Thymus (tissue), 11 donors: ENCODE measurements around the gene FAM120B. TPM values are rescaled to one million over a fixed set of nuclear protein-coding genes. Genes with fewer than 3 reads are reported as not detected.

Experiments used
- DNase-seq, 9 donors: peaks; one replicate each; pipeline ENCODE4 v3.0.0-alpha.2; 2013; ENCODE audit warnings: low spot score in 9 of 9, low read depth in 6 of 9, missing footprints in 1 of 9
- H3K27ac ChIP-seq, 2 donors: one replicate each; pipeline ENCODE4 v1.5.1; 2013; ENCODE audit warnings: control low read depth in 1 of 2, low read depth in 1 of 2, low read length in 1 of 2, mild to moderate bottlenecking in 1 of 2, moderate library complexity in 1 of 2
- H3K27me3 ChIP-seq, 2 donors: one replicate each; pipeline ENCODE4 v1.5.1; 2013; ENCODE audit warnings: low read length in 1 of 2; ENCODE audit not compliant: control insufficient read depth in 2 of 2, insufficient read depth in 1 of 2
- H3K36me3 ChIP-seq, 2 donors: one replicate each; pipeline ENCODE4 v1.5.1; 2013; ENCODE audit warnings: low read length in 1 of 2, mild to moderate bottlenecking in 1 of 2, moderate library complexity in 1 of 2; ENCODE audit not compliant: control insufficient read depth in 2 of 2, insufficient read depth in 2 of 2
- H3K4me1 ChIP-seq, 2 donors: one replicate each; pipeline ENCODE4 v1.5.1; 2013; ENCODE audit warnings: low read length in 2 of 2; ENCODE audit not compliant: control insufficient read depth in 2 of 2, insufficient read depth in 2 of 2
- H3K4me3 ChIP-seq, 2 donors: one replicate each; pipeline ENCODE4 v1.5.1; 2013; ENCODE audit warnings: low read length in 2 of 2, control low read depth in 1 of 2, mild to moderate bottlenecking in 1 of 2
- H3K9me3 ChIP-seq, 2 donors: one replicate each; pipeline ENCODE4 v1.5.1; 2013; ENCODE audit warnings: low read length in 1 of 2, mild to moderate bottlenecking in 1 of 2; ENCODE audit not compliant: control insufficient read depth in 2 of 2, insufficient read depth in 1 of 2
- WGBS: extraction: QIAGEN DNeasy Blood & Tissue Kit; methylation state at CpG from one replicate; pipeline ENCODE4 v1.1.7; 2013; 5-methylcytosine and 5-hydroxymethylcytosine counted together
- polyA plus RNA-seq: library from polyadenylated mRNA; stranded (reverse); fragments of 200-250 nt; gene quantifications from one replicate; pipeline ENCODE4 v1.2.3, GENCODE V29; 2013
- total RNA-seq: library from RNA; stranded (reverse); fragments of 120-200 nt; gene quantifications from one replicate; pipeline ENCODE4 v1.2.4, GENCODE V29; 2013
- donor health status: healthy.

FAM120B gene
- total and polyA plus RNA-seq, 2 donors = 12.1 to 13.6 TPM

GRCh38 chr6:170452767-170453545 lies 146.4 kb downstream of the FAM120B start:
- H3K36me3 ChIP-seq = no peaks in the 10 kb centered on the region
- H3K4me1 ChIP-seq = no peaks in the 10 kb centered on the region
- DNase-seq = no peak
- no peaks in the 10 kb centered on the region for H3K9me3 ChIP-seq
- no peak overlapping the region for H3K4me3 ChIP-seq
- no peak overlapping the region for H3K27ac ChIP-seq
- WGBS = 85% methylated on average over 8 of the region's 8 CpGs
- H3K27me3 ChIP-seq = no peaks in the 10 kb centered on the region

- Histone ChIP-seq H3K4me3 (no peak overlapping the region), H3K9me3 (no peaks in the 10 kb centered on the region), H3K27ac (no peak overlapping the region), H3K4me1 (no peaks in the 10 kb centered on the region), H3K36me3 (no peaks in the 10 kb centered on the region), H3K27me3 (no peaks in the 10 kb centered on the region)
- DNase-seq = no peak
- WGBS = 86% methylated on average over 26 of the region's 26 CpGs
Measured at GRCh38 chr6:170453586-170454511, 147.3 kb downstream of the FAM120B start.

- WGBS = 81% methylated on average over 18 of the region's 18 CpGs
- DNase-seq = no peak
- Histone ChIP-seq H3K27ac (no peak overlapping the region), H3K36me3 (no peaks in the 10 kb centered on the region), H3K4me3 (no peak overlapping the region), H3K27me3 (no peaks in the 10 kb centered on the region), H3K4me1 (peaks cover 0 to 2% of the 10 kb centered on the region in 2 donors), H3K9me3 (no peaks in the 10 kb centered on the region)
Measured at GRCh38 chr6:170454512-170455285, 148.1 kb downstream of the FAM120B start.

GRCh38 chr6:170455335-170455979 lies 148.9 kb downstream of the FAM120B start:
- DNase-seq = no peak
- Histone ChIP-seq H3K27me3 (no peaks in the 10 kb centered on the region), H3K4me1 (peaks cover 0 to 2% of the 10 kb centered on the region in 2 donors), H3K4me3 (no peak overlapping the region), H3K27ac (no peak overlapping the region), H3K9me3 (no peaks in the 10 kb centered on the region), H3K36me3 (no peaks in the 10 kb centered on the region)
- WGBS = 96% methylated on average over 26 of the region's 26 CpGs

- DNase-seq = no peak
- no peaks in the 10 kb centered on the region for H3K27me3 ChIP-seq
- no peaks in the 10 kb centered on the region for H3K36me3 ChIP-seq
- peaks cover 0 to 2% of the 10 kb centered on the region in 2 donors for H3K4me1 ChIP-seq
- H3K9me3 ChIP-seq = no peaks in the 10 kb centered on the region
- no peak overlapping the region for H3K27ac ChIP-seq
- WGBS = 88% methylated on average over 9 of the region's 9 CpGs
- H3K4me3 ChIP-seq = no peak overlapping the region
Measured at GRCh38 chr6:170456334-170456733, 149.8 kb downstream of the FAM120B start.

Other genes with a start within 250 kb of the FAM120B start
- gene DLL1, start 15.7 kb upstream of the FAM120B start, total RNA-seq = 1.6 TPM
- 5.7 TPM for gene DLL1, start 15.7 kb upstream of the FAM120B start, polyA plus RNA-seq
- gene PSMB1, start 246.5 kb downstream of the FAM120B start, total RNA-seq = 232 TPM
- 289 TPM for gene PSMB1, start 246.5 kb downstream of the FAM120B start, polyA plus RNA-seq
- gene TBP, start 247.6 kb downstream of the FAM120B start, total RNA-seq = 12.7 TPM
- 22.7 TPM for gene TBP, start 247.6 kb downstream of the FAM120B start, polyA plus RNA-seq